ENCODE data around the gene RDH16.

The RDH16 gene

GRCh38 chr12:56957229-56958052 lies at the start of gene RDH16:
TSS of gene RDH16 (minus strand) at chr12:56957608. CDS start at chr12:56957462, 146 bp downstream.
- DNase-seq, result no peak

GRCh38 chr12:57006809-57007475 lies 49.5 kb upstream of the RDH16 start:
- peak; percentile 41 for DNase-seq

GRCh38 chr12:57005980-57006808 lies 48.8 kb upstream of the RDH16 start, which contains the start of gene ZBTB39:
TSS of gene ZBTB39 (minus strand) at chr12:57006546. CDS start at chr12:57004917, 1,629 bp downstream.
- DNase-seq, result peak; percentile 71

GRCh38 chr12:57004651-57005050 lies 47.2 kb upstream of the RDH16 start:
- no peak for DNase-seq

GRCh38 chr12:57003395-57003794 lies 46.0 kb upstream of the RDH16 start:
- DNase-seq, result no peak

GRCh38 chr12:57001448-57001906 lies 44.1 kb upstream of the RDH16 start:
- peak; percentile 85 for DNase-seq

GRCh38 chr12:57000393-57000792 lies 43.0 kb upstream of the RDH16 start:
- DNase-seq, result no peak

- DNase-seq, result no peak
Measured at GRCh38 chr12:56999456-56999855, 42.0 kb upstream of the RDH16 start.

- DNase-seq, result peak; percentile 76
Measured at GRCh38 chr12:56998981-56999380, 41.6 kb upstream of the RDH16 start.

- DNase-seq, result no peak
Measured at GRCh38 chr12:56998316-56998715, 40.9 kb upstream of the RDH16 start.

- DNase-seq, result no peak
Measured at GRCh38 chr12:56996793-56997545, 39.6 kb upstream of the RDH16 start.

GRCh38 chr12:56995930-56996496 lies 38.6 kb upstream of the RDH16 start:
- no peak for DNase-seq

- DNase-seq, result no peak
Measured at GRCh38 chr12:56995201-56995929, 38.0 kb upstream of the RDH16 start.

GRCh38 chr12:56994231-56994746 lies 36.9 kb upstream of the RDH16 start:
- DNase-seq, result no peak

GRCh38 chr12:56993346-56993745 lies 35.9 kb upstream of the RDH16 start:
- no peak for DNase-seq

GRCh38 chr12:56991319-56992246 lies 34.2 kb upstream of the RDH16 start:
- DNase-seq, result no peak

GRCh38 chr12:56990648-56991318 lies 33.4 kb upstream of the RDH16 start:
- no peak for DNase-seq

- DNase-seq, result no peak
Measured at GRCh38 chr12:56989861-56990610, 32.6 kb upstream of the RDH16 start.
